Mammary epithelial cell (primary cell): Measurements from ENCODE around the gene PAGR1.

Experiments
- CTCF ChIP-seq, 2 donors: IDR thresholded peaks in 1 of 2; conservative IDR thresholded peaks in 1 of 2; 2 replicates each; pipeline ENCODE4 v1.5.1; 2011 to 2012; ENCODE audit warnings: inconsistent platforms in 2 of 2, low read length in 2 of 2, mild to moderate bottlenecking in 2 of 2, control low read depth in 1 of 2, low read depth in 1 of 2; ENCODE audit not compliant: insufficient read depth in 1 of 2; ENCODE audit errors: extremely low read depth in 1 of 2
- EZH2 ChIP-seq: IDR thresholded peaks from 2 replicates; pipeline ENCODE4 v1.6.1; 2012; ENCODE audit warnings: low read length, inconsistent platforms, borderline replicate concordance

GRCh38 chr16:29858149-29858849 lies 42.3 kb downstream of the PAGR1 start:
- no peak for TF ChIP-seq CTCF (conservative IDR thresholded peaks at IDR 0.05 in 1 of 2, IDR thresholded peaks at IDR 0.05 in 1 of 2; ENCODE audit: extremely low read depth in 1 of 2, insufficient read depth in 1 of 2, low read depth in 1 of 2, low read length in 2 of 2)
- no peak for TF ChIP-seq EZH2
